GM18511 (cell line): ENCODE data around the gene TRIM59.

Experiments
- ATAC-seq: cut with Tn5 transposase; IDR thresholded peaks from one replicate; pipeline ENCODE4 v1.9.1; 2021; ENCODE audit warnings: mild to moderate bottlenecking, moderate library complexity; ENCODE audit not compliant: unreplicated experiment

TRIM59 gene

DNA sequence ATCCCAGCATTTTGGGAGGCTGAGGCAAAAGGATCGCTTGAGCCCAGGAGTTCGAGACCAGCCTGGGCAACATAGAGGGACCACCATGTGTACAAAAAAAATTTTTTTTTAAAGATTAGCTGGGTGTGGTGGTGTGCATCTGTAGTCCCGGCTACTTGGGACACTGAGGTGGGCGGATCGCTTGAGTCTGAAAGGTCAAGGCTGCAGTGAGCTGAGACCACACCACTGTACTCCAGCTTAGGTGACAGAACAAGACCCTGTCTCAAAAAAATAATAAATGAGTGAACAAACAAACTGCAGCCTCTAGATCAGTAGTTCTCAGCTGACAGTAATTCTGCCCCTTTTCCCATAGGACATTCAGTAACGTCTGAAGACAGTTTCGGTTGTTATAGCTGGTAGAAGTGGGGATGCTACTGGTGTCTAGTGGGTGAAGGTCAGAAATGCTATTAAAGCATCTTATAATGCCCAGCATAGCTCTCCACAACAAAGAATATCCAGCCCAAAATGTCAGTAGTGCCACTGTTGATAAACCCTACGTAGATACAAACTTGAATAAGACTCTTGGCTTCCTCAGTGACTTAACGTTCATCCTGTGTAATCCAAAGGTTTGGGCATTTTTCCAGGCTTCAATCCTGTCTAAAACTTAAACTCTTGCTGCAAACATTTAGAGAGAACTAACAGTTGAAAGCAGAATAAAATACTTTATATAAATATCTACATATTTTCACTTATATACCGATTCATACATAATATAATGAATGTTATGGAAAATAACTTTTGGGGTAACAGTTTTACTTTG lies 39.6 kb downstream of the TRIM59 start:
- ATAC-seq: no peak

DNA sequence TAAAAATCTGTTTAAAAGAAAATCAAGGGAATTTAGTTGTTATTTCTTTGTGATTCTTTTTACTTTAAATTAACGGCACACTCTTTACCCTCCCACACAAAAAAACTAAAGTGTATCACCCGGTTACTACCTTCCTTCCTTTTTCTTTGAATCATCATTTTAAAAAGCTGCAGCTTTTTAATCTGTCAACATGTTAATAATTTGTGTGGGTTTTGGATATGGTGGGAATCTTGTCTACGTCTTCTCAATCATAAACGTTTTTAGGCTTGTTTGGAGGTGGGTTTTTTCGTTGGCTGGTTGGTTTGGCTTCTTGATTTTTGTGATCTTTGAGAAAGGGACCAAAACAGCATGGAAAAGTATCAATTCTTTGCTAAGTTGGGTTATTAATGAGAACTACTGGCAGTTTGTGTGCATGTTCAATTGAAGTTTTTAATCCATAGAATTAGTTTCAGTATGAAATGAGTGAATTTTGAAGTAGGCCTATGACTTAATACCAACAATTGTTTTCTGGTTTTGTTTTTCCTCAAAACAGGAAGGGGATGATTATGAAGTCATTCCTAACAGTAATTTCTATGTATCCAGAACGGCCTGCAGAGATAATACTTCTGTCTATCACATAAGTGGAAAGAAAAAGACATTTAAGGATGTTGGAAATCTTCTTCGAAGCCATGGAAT lies 45.7 kb downstream of the TRIM59 start:
- ATAC-seq: no peak

DNA sequence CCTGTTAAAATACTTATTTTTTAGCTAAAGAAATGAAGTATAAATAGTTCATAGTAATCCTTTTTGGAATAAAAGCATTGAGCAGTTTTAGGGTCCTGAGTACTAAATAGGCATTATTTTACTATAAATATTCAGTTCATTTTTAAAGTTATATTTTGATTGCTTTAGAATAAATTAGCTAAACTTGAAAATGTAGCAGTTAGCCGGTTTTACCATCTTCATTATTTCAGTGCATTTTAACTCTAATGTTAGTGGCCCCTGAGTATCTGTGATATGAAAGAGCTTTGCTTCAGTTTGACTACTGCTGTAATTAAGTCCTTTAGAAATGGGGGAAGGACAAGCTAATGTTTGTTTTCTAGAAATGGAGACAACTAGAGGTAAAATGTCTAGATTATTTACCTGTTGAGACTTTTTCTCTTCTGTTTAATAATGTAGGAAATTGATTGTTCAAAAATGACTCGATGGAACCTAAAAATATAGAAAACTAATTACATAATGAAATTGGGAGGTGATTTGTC lies 46.5 kb downstream of the TRIM59 start:
- no peak for ATAC-seq

DNA sequence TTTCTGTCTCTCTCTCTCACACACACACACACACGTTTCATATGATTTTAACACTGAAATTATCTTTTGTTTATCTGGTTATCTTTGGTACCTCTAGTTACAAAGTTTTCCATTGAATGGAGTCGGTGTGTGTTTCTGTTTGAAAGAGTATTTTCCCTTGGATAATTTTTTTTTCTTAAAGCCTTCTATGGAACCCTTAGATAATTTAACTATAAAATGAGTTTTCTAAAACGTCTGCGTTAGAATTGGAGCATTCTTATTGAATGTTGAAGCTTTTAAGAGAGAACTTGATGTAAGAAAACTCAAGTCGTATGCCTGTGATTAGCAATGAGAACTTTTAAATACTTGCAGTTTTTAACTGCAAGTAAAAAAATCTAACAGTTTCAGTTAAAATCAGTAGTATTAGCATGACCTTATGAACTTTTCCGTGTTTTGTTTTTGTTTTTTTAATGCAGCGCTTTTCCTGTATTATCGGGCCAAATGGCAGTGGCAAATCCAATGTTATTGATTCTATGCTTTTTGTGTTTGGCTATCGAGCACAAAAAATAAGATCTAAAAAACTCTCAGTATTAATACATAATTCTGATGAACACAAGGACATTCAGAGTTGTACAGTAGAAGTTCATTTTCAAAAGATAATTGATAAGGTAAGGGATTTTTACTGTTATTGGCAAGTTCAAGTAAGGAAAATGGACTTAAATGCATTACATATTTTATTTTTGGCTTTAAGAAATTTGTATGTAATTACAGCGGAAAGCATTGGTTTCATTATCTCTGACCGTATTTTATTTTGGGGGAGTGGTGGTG lies 47.2 kb downstream of the TRIM59 start:
- no peak for ATAC-seq

DNA sequence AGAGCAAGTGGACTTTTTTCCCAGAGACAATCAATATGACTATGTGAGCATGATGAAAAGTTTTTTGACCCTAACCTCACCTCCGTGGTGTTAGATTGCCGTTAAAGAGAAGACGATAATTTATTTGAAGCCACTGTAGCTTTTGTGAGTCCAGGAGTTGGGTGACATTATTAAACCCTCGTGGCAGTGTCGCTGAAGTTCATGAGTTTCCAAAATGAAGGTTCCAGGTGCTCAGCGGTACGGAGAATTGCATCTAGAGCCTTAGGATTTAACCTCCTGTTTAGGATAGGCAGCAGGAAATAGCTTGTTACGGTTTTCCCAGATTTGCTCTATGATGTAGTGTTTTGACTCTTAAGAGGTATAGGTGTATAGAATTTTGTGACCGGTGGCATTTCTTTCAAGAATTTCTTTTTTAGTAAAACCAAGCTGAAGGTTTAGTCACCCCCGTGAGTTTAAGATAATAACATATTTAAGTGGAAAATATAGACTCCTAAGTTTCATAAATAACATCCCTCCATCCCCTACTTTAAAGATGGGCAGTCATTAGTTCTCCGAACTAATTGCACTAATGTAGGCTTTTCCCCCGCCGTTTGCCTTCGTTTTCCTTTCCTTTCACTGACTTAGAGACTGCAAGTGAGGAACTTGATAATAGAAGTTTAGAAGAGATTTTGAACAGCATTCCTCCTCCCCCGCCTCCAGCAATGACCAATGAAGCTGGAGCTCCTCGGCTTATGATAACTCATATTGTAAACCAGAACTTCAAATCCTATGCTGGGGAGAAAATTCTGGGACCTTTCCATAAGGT lies 48.1 kb downstream of the TRIM59 start:
- ATAC-seq: no peak

DNA sequence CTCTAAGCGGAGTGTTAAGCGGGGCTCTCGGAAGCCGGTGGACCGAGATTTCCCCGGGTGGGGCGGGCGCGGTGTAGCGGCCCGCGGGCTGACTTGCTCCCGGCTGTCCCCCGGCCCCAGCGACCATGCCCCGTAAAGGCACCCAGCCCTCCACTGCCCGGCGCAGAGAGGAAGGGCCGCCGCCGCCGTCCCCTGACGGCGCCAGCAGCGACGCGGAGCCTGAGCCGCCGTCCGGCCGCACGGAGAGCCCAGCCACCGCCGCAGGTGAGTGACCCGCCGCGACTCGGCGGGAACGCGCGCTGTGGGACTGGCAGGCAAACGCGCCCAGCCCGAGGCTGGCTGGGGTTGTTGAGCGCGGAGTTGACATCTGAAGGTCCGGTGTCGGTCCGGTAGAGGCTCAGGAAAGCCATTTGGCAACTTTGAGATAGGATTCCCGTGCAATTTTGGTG lies 48.9 kb downstream of the TRIM59 start:
- ATAC-seq: peak; percentile 14

DNA sequence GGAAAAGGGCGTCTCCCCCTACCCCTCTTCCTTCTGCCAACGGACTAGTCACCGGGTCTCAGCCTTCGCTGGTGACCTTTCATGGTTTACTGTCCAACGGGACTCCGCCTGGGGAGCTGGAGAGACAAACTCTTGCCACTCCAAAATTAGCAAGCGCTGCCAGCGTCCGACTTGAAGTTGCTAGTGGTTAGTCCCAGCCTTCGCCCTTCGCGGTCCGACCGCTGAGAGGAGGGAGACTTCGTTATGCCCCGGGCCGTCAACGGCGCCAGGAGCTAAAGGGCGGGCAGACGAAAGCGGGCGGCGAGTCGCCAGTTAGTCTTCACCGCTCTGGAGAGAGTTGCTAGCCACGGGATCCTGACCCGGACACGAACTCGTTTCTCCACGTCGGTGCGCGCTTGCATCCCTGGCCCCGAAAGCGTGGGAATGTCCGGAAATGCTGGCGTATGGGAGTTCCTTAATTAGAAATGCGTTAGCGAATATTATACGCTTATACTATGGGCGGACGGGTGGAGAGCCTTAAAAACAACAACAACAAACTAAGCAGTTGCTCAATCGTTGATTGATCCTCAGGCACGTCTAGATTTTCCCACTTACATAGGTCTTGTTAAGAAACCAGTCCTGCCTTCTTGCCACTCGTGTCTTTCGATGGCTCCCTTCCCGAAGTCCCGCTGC lies 49.4 kb downstream of the TRIM59 start:
- peak; percentile 17 for ATAC-seq

DNA sequence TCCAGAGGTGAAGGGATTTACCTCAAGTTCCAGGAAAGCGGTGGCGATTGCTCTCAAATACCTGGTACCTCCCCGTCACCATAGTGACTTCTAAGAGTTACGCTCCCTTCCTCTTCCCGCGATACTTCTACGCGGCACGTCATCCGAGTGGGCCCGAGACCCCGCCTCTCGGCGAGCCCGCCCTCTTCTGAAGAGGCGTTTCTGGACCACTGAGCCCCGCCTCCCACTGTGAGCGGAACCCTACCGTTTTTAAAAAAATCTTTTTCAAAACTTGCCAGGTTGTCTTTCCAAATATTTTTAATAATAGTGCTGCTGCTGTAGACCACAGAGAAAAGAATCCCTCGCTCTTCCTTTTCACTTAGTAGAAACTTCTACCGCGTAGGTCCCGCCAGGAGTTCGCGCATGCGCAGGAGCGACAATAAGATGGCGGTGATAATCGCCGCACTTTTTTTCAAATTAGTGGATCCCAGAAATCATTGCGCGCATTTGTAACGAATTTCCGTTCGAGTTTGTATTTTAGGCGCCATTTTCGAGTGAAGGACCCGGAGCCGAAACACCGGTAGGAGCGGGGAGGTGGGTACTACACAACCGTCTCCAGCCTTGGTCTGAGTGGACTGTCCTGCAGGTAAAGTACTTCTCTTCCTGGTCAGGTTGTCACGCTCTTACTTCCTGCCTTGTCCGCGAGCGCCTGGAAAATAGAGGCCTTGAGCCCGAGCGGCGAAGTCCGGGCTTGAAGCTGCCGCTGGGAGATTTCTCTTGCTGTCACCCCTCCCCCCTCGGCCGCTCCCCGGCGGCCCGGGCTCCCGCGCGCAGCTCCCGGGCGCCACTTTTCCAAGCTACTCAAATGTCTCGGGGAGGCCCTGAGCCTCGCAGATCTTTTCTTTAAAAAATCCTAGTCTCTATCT lies 50.2 kb downstream of the TRIM59 start, which contains the start of the genes IFT80 and SMC4:
IFT80 (minus strand) TSS at position 101 of the 905 bp plus-strand sequence. CDS start 14,625 bp downstream, outside the sequence.
SMC4 (plus strand) TSS at position 526 of the 905 bp plus-strand sequence. CDS start 1,177 bp downstream, outside the sequence.
- ATAC-seq: peak; percentile 94

DNA sequence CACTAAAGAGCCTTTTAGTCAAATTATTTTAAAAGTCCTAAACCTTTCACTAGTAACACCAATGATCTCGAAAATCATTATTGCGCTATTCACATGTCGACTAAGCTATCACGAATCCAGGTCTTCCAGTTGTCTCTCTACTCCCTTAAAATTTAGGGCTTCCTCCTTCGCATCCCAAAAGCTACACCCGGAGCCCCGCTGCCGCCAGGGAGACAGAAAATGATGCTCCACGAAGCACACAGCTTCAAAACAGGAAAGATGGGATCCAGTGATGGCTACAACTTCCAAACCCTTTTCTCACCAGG lies 50.8 kb downstream of the TRIM59 start:
- peak; percentile 12 for ATAC-seq

DNA sequence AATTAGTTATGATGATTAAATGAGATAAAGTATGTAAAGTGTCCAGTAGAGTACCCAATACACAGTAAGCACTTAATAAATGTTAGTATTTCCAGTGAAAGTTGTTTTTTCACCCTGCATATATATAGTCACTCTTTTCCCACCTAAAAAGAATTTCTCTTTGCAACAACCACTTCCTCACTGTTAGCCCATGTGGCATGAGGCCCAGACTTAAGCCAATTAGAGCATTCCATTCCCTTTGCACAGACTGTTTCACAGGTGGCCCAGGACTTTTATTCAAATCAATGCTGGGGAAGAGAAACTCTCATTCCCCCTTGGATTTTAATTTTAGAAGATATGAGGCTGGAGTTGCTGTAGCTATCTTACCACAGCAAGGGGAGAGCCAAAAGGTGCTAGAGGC lies 54.3 kb downstream of the TRIM59 start:
- ATAC-seq: no peak

DNA sequence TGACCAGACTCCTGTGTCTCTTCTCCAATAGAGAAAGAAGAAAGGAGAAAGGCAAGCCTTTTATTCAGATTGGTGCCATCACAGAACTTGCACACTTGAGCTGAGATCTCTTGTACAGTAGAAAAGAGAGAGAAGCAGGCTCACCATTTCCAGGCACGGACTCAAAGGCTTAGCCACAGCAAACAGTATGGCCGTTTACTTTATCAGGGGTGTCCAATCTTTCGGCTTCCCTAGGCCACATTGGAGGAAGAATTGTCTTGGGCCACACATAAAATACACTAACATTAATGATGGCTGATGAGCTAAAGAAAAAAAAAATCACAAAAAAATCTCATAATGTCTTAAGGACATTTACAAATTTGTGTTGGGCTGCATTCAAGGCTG lies 55.6 kb downstream of the TRIM59 start:
- no peak for ATAC-seq

DNA sequence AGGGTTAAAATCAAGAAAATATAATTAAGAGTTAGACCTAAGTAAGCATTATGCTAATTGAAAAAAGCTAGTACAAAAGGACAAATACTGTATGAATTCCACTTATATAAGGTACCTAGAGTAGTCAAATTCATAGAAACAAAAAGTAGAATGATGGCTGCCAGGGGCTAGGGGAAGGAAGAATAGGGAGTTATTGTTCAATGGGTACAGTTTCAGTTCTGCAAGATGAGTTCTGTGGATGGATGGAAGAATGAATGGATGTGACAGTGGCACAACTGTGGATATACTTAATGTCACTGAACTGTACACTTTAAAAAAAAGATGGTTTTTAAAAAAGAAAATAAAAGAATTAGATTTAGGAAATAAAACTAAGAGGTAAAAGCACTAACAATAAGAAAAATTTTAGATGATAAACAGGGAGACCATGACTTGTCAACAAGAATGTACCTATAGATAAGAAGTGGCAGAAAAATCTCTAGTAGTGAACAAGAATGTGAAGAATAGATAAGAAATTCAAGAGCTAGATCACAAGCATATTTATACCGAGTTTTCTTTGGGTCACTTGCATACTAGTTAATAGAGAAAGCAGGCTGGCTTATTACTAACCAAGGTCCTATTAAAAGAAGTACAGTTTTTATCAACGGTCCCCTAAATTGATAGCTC lies 56.1 kb downstream of the TRIM59 start:
- ATAC-seq: no peak

DNA sequence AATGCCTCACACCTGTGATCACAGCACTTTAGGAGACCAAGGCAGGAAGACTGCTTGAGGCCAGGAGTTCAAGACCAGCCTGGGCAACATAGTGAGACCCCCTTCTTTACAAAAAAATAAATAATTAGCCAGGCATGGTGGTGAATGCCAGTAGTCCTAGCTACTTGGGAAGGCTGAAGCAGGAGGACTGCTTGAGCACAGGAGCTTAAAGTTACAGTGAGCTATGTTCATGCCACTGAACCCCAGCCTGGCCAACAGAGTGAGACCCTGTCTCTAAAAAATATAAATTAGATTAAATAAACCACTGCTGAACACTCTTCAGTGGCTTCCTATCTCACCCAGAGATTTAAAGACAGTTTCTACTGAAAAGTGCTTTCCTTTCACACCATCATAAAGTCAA lies 56.8 kb downstream of the TRIM59 start:
- ATAC-seq: no peak

DNA sequence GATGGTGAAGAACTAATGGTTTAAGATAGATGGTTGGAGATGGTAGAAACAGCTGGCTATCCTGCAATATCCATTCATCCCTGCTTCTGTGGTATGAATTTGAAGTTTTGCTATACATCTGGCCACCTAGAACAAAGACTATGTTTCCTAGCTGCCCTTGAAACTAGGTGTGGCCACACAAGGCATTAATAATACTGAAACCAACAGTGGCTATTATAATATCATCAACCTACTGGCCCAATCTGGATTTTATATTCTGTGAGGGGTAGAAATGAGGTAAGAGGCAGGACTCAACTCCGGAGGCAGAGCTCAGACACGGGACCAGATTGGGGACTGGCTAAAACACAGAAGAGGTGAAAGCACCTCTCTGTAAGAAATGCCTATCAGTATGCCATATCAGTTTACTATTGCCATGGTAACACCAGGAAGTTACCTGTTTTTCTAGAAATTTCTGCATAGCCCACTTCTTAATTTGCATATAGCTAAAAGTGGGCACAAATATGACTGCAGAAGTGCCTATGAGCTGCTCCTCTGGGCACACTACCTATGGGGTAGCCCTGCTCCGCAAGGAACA lies 58.9 kb downstream of the TRIM59 start:
- peak; percentile 64 for ATAC-seq
